ENCODE data around the gene FBF1.
"Not testable (repeated sequence)": the region's sequence is repeated elsewhere in the genome, so short reads cannot be mapped to it uniquely, and the experiment has no call there.

GRCh38 chr17:75868730-75869281 is 72.0 kb downstream of the FBF1 start:
- TF ChIP-seq ZNF565 (CRISPR knock-in tag; conservative IDR thresholded peaks at IDR 0.05; ENCODE audit: low read depth); PATZ1 (CRISPR knock-in tag; IDR thresholded peaks at IDR 0.05; ENCODE audit: borderline replicate concordance); CREB5 (CRISPR knock-in tag; IDR thresholded peaks at IDR 0.05; ENCODE audit: low read depth); ZFP3 (CRISPR knock-in tag; IDR thresholded peaks at IDR 0.05); ZFP30 (CRISPR knock-in tag; IDR thresholded peaks at IDR 0.05); TCF4 (CRISPR knock-in tag; IDR thresholded peaks at IDR 0.05; ENCODE audit: borderline replicate concordance); ARNTL (CRISPR knock-in tag; IDR thresholded peaks at IDR 0.05; ENCODE audit: borderline replicate concordance, low read depth); RARB (CRISPR knock-in tag; IDR thresholded peaks at IDR 0.05); CSRNP3 (CRISPR knock-in tag; IDR thresholded peaks at IDR 0.05); ESRRG (CRISPR knock-in tag; IDR thresholded peaks at IDR 0.05): not testable (repeated sequence)
